MCF 10A (cell line): ENCODE data around the gene LRFN4. TPM values are rescaled to one million over a fixed set of nuclear protein-coding genes. Genes with fewer than 3 reads are reported as not detected.

Experiments used
- BruUV-seq: library from RNA; stranded (reverse); fragments of 400-500 nt; replicated peaks from 2 replicates; lab custom pipeline; 2021; lab: Mats Ljungman, UMichigan
- CTCF ChIA-PET: fragments of 300-600 bp; sonication (Branson Sonifier 250); formaldehyde crosslinking; extraction: SDS; loops from one replicate; lab custom pipeline; 2021; ENCODE audit warnings: antibody characterized with exemption, inconsistent platforms; lab: Yijun Ruan, JAX
- POLR2A ChIA-PET: fragments of 300-600, 350-650 bp; sonication (Branson Sonifier 250); formaldehyde crosslinking; extraction: SDS; loops from one replicate; lab custom pipeline; 2020; ENCODE audit warnings: antibody characterized with exemption, inconsistent platforms; lab: Yijun Ruan, JAX
- DNase-seq: peaks from one replicate; pipeline ENCODE4 v3.0.0-alpha.2; 2018; ENCODE audit not compliant: unreplicated experiment
- H3K27ac Mint-ChIP-seq: one replicate; pipeline ENCODE4 v1.8.0; 2022; ENCODE audit warnings: mild to moderate bottlenecking, low read depth, mixed read lengths; ENCODE audit not compliant: unreplicated experiment
- H3K27me3 Mint-ChIP-seq: one replicate; pipeline ENCODE4 v1.8.0; 2022; ENCODE audit warnings: mixed read lengths; ENCODE audit not compliant: insufficient read depth, unreplicated experiment
- H3K36me3 Mint-ChIP-seq: one replicate; pipeline ENCODE4 v1.8.0; 2022; ENCODE audit warnings: mild to moderate bottlenecking, moderate library complexity, mixed read lengths; ENCODE audit not compliant: insufficient read depth, unreplicated experiment
- H3K4me1 Mint-ChIP-seq: one replicate; pipeline ENCODE4 v1.8.0; 2022; ENCODE audit warnings: mixed read lengths; ENCODE audit not compliant: insufficient read depth, unreplicated experiment
- H3K4me3 Mint-ChIP-seq: one replicate; pipeline ENCODE4 v1.8.0; 2022; ENCODE audit warnings: mild to moderate bottlenecking, moderate library complexity, mixed read lengths; ENCODE audit not compliant: unreplicated experiment
- H3K9me3 Mint-ChIP-seq: one replicate; pipeline ENCODE4 v1.8.0; 2022; ENCODE audit warnings: mixed read lengths; ENCODE audit not compliant: unreplicated experiment
- intact Hi-C: fragments of 100-400 bp; cut with micrococcal nuclease; formaldehyde crosslinking; loops from 2 replicates; pipeline ENCODE4 v1.14.1; 2022
- total RNA-seq: library from RNA; stranded (reverse); gene quantifications from 2 replicates; pipeline ENCODE4 v1.2.3, GENCODE V29; 2022
- TF ChIP-seq, protein P1 (sequence below): fragments of 200-600 bp; IDR thresholded peaks from one replicate; pipeline ENCODE4 v1.8.0; 2022; ENCODE audit warnings: antibody characterized with exemption, mild to moderate bottlenecking; ENCODE audit not compliant: unreplicated experiment

Gene LRFN4
- total RNA-seq, 1 experiment from 2014 or later: 30.4 TPM

DNA sequence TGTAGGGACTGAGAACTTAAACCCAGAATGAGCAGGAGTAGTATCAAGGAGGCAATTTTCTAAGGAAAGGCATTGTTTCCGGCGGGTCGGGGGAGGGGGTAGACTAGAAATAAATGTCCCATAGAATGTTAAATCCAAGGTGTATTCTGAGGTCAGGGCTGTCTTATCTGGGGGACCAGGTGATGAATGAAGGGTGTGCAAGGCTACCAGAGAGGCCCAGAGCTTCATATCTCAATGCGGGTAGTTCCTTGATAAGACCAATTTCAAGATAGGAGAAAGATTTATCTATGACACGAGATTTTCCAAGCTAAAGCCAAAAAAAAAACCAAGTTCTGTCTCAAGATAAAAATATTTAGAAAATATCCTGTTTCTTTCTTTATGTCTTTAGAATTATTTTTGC, 21.9 kb upstream of the LRFN4 start:
- H3K4me3 Mint-ChIP-seq: no peak overlapping the region
- TF ChIP-seq, protein P1, sequence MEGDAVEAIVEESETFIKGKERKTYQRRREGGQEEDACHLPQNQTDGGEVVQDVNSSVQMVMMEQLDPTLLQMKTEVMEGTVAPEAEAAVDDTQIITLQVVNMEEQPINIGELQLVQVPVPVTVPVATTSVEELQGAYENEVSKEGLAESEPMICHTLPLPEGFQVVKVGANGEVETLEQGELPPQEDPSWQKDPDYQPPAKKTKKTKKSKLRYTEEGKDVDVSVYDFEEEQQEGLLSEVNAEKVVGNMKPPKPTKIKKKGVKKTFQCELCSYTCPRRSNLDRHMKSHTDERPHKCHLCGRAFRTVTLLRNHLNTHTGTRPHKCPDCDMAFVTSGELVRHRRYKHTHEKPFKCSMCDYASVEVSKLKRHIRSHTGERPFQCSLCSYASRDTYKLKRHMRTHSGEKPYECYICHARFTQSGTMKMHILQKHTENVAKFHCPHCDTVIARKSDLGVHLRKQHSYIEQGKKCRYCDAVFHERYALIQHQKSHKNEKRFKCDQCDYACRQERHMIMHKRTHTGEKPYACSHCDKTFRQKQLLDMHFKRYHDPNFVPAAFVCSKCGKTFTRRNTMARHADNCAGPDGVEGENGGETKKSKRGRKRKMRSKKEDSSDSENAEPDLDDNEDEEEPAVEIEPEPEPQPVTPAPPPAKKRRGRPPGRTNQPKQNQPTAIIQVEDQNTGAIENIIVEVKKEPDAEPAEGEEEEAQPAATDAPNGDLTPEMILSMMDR: no peak
- POLR2A ChIA-PET: interaction anchor here (0.6 to 2.4 kb wide), 8 partner anchors 8 to 197 kb away, joined by 3 to 12 read pairs (median 4); partner anchors contain the start of genes RBM4 and RCE1
- intact Hi-C loops: loop anchor here (1.0 to 10.0 kb wide), 3 partner anchors 110 to 427 kb away; partner anchors contain the start of gene SPTBN2
- peak overlapping the region; percentile 23 for H3K27ac Mint-ChIP-seq
- no peak for DNase-seq
- peaks cover 15% of the 10 kb centered on the region for H3K4me1 Mint-ChIP-seq
- H3K36me3 Mint-ChIP-seq: peaks cover 34% of the 10 kb centered on the region
- H3K27me3 Mint-ChIP-seq: no peaks in the 10 kb centered on the region
- CTCF ChIA-PET: interaction anchor here (0.5 to 4.3 kb wide), 10 partner anchors 7 to 140 kb away, joined by 3 to 78 read pairs (median 4); no protein-coding TSS in a partner anchor
- H3K9me3 Mint-ChIP-seq: no peaks in the 10 kb centered on the region
- no TSS peak for BruUV-seq

DNA sequence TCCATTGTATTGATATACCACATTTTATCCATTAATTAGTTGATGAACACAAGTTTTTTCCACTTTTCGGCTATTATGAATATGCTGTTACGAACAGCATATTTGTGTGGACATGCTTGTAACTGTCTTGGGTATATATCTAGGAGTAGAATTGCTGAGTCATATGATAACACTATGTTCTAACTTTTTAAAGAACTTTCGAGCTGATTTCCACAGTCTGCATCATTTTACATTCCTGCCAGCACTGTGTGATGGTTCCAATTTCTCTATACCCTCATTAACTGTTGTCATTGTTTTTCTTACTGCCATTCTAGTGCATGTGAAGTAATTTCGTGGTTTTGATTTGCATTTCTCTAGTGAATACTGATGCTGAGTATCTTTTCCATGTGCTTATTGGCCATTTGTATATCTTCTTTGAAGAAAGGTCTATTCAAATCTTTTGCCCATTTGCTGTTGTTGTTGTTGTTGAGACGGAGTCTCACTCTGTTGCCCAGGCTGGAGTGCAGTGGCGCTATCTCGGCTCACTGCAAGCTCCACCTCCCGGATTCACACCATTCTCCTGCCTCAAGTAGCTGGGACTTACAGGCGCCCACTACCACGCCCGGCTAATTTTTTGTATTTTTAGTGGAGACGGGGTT, 21.0 kb upstream of the LRFN4 start:
- TF ChIP-seq, protein P1: no peak
- Mint-ChIP-seq H3K4me3 (no peak overlapping the region), H3K4me1 (peaks cover 24% of the 10 kb centered on the region), H3K36me3 (peaks cover 38% of the 10 kb centered on the region), H3K27me3 (no peaks in the 10 kb centered on the region), H3K9me3 (no peaks in the 10 kb centered on the region), H3K27ac (peak overlapping the region; percentile 23)
- intact Hi-C loops: loop anchor here (10.0 kb wide), 1 partner anchor 111 kb away; the partner anchor contains the start of gene SPTBN2
- BruUV-seq: no TSS peak
- DNase-seq: no peak
- ChIA-PET CTCF (interaction anchor here (0.6 to 4.3 kb wide), 2 partner anchors 48 to 141 kb away, joined by 6 to 78 read pairs; no protein-coding TSS in a partner anchor), POLR2A (interaction anchor here (0.6 to 1.0 kb wide), 3 partner anchors 48 to 141 kb away, joined by 3 read pairs; no protein-coding TSS in a partner anchor)

DNA sequence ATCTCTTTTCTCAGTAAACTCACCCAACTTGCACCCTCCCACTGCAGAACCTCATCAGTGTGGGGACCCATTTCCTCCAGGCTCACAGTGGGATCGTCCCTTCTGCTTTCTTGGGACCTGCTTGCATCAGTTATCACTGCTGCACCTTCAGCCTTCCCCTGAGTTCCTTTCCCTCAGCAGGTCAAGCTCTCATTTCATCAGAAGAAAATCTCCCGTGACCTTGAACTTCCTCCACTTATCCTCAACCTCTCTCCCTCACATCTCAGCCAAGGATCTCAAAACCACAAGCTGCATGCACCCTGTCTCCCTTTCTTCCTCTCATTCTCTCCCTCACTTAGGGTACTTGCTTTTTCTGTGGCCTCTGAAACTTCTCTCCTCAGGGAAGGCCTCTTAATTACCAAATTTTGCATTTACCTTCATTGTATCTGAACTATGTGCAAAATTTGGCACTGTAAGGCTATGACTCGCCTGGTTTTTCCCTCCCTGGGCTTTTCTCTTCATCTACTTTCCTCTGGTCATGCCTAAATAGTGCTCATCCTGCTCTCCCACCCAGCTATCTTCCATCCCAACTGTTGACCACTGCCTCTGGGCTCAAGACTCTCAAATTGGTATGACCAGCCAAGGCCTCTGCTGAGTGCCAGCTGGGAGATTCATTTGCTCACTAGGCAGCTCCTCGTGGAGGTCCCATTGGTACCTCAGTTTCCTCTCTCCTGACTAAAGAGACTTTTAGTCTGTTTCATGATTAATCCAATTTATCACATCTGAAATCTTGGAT, 16.4 kb upstream of the LRFN4 start:
- Mint-ChIP-seq H3K4me1 (peaks cover 35% of the 10 kb centered on the region), H3K4me3 (no peak overlapping the region), H3K27ac (no peak overlapping the region), H3K9me3 (no peaks in the 10 kb centered on the region), H3K27me3 (no peaks in the 10 kb centered on the region), H3K36me3 (peaks cover 49% of the 10 kb centered on the region)
- CTCF ChIA-PET: interaction anchor here (0.6 to 0.7 kb wide), 3 partner anchors 36 to 129 kb away, joined by 3 to 4 read pairs (median 4); no protein-coding TSS in a partner anchor
- POLR2A ChIA-PET: interaction anchor here (0.6 to 1.1 kb wide), 4 partner anchors 32 to 184 kb away, joined by 3 read pairs; no protein-coding TSS in a partner anchor
- no TSS peak for BruUV-seq
- intact Hi-C loops: loop anchor here (5.0 kb wide), 2 partner anchors 117 to 182 kb away; partner anchors contain the start of genes PC and SYT12
- TF ChIP-seq, protein P1: no peak
- no peak for DNase-seq
